Uterus (tissue), 4 donors: ENCODE measurements around the gene LRBA. TPM values are rescaled to one million over a fixed set of nuclear protein-coding genes. Genes with fewer than 3 reads are reported as not detected.
"Not testable (repeated sequence)": the region's sequence is repeated elsewhere in the genome, so short reads cannot be mapped to it uniquely, and the experiment has no call there.

ENCODE experiments used
- DNase-seq, 2 donors: peaks; one replicate each; pipeline ENCODE4 v3.0.0-alpha.2; 2019 to 2020
- H3K27ac ChIP-seq, 2 donors: fragments of 200-600 bp; sonication (generic); 1 replicate in 1 of 2; 2 replicates in 1 of 2; pipeline ENCODE4 v1.5.1; 2016 to 2018
- H3K27me3 ChIP-seq, 2 donors: fragments of 200-600 bp; sonication (generic); one replicate each; pipeline ENCODE4 v1.5.1; 2018 to 2019; ENCODE audit warnings: control low read depth in 1 of 2
- H3K36me3 ChIP-seq, 2 donors: fragments of 200-600 bp; sonication (generic); one replicate each; pipeline ENCODE4 v1.5.1; 2019; ENCODE audit warnings: control low read depth in 1 of 2
- H3K4me1 ChIP-seq, 2 donors: fragments of 200-600 bp; sonication (generic); one replicate each; pipeline ENCODE4 v1.5.1; 2018 to 2019; ENCODE audit warnings: control low read depth in 1 of 2
- H3K4me3 ChIP-seq, 2 donors: fragments of 200-600 bp; sonication (generic); 1 replicate in 1 of 2; 2 replicates in 1 of 2; pipeline ENCODE4 v1.5.1; 2018 to 2019; ENCODE audit warnings: mild to moderate bottlenecking in 1 of 2
- H3K9me3 ChIP-seq, 2 donors: fragments of 200-600 bp; sonication (generic); one replicate each; pipeline ENCODE4 v1.5.1; 2019; ENCODE audit warnings: control low read depth in 1 of 2
- POLR2A ChIP-seq, 2 donors: fragments of 450-650 bp; IDR thresholded peaks; one replicate each; pipeline ENCODE4 v1.6.1; 2016; ENCODE audit warnings: antibody characterized with exemption in 2 of 2, mild to moderate bottlenecking in 1 of 2, moderate library complexity in 1 of 2
- intact Hi-C: fragments of 100-400 bp; cut with DNase I; formaldehyde crosslinking; loops from one replicate; pipeline ENCODE4 v1.15.1; 2023; ENCODE audit warnings: low total_unique reads
- total RNA-seq, 4 donors: library from RNA; depleted of rRNA in 3 of 4; stranded (reverse); fragments of >200 nt in 3 of 4; gene quantifications; one replicate each; pipeline versions ENCODE4 v1.1.0 to v1.2.4, GENCODE V29; 2014 to 2023
- TF ChIP-seq, protein P1 (sequence below), 4 experiments: fragments of 200-600 bp in 2 of 4; fragments of 450-650 bp in 2 of 4; sonication (generic) in 2 of 4; IDR thresholded peaks; one replicate each; pipeline ENCODE4 v1.5.1; 2016 to 2019; ENCODE audit warnings: antibody characterized with exemption in 4 of 4, mild to moderate bottlenecking in 2 of 4, moderate library complexity in 1 of 4
- donor health status: DM: yes; HTN: yes; CAD: no.

The LRBA gene
- total RNA-seq, 4 donors from 2014 or later: 32.0 to 126 (median 41.7) TPM

- Histone ChIP-seq H3K27me3 (no peaks in the 10 kb centered on the region), H3K4me1 (no peaks in the 10 kb centered on the region), H3K27ac (no peak overlapping the region), H3K9me3 (no peaks in the 10 kb centered on the region), H3K4me3 (no peak overlapping the region), H3K36me3 (no peaks in the 10 kb centered on the region)
- intact Hi-C loops: no loop called here
- DNase-seq: no peak
- TF ChIP-seq, protein P1, sequence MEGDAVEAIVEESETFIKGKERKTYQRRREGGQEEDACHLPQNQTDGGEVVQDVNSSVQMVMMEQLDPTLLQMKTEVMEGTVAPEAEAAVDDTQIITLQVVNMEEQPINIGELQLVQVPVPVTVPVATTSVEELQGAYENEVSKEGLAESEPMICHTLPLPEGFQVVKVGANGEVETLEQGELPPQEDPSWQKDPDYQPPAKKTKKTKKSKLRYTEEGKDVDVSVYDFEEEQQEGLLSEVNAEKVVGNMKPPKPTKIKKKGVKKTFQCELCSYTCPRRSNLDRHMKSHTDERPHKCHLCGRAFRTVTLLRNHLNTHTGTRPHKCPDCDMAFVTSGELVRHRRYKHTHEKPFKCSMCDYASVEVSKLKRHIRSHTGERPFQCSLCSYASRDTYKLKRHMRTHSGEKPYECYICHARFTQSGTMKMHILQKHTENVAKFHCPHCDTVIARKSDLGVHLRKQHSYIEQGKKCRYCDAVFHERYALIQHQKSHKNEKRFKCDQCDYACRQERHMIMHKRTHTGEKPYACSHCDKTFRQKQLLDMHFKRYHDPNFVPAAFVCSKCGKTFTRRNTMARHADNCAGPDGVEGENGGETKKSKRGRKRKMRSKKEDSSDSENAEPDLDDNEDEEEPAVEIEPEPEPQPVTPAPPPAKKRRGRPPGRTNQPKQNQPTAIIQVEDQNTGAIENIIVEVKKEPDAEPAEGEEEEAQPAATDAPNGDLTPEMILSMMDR (IDR thresholded peaks at IDR 0.05): no peak
- TF ChIP-seq POLR2A (IDR thresholded peaks at IDR 0.05): no peak
Measured at GRCh38 chr4:150750824-150751223, 264.3 kb downstream of the LRBA start.

DNA sequence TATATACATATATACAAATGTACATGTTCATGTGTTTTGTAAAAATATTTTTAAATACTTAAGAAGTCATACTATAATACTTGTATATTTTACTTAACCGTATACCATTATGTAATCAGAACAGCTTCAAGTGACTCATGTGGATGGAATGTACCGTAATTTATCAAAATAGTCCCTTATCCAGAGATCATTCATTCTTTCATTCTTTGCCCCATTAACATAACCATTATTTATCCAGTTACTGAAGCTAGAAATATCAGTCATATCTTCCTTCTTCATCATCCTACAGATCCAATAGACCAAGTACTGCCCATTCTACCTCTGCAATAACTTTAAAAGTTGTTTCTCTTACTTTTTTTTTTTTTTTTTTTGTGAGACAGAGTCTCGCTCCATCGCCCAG lies 268.9 kb downstream of the LRBA start:
- intact Hi-C loops: no loop called here
- Histone ChIP-seq H3K27me3 (no peaks in the 10 kb centered on the region), H3K4me3 (no peak overlapping the region), H3K27ac (no peak overlapping the region), H3K36me3 (no peaks in the 10 kb centered on the region), H3K4me1 (no peaks in the 10 kb centered on the region), H3K9me3 (no peaks in the 10 kb centered on the region)
- DNase-seq: no peak
- TF ChIP-seq, protein P1 (IDR thresholded peaks at IDR 0.05): no peak
- TF ChIP-seq POLR2A (IDR thresholded peaks at IDR 0.05): no peak

DNA sequence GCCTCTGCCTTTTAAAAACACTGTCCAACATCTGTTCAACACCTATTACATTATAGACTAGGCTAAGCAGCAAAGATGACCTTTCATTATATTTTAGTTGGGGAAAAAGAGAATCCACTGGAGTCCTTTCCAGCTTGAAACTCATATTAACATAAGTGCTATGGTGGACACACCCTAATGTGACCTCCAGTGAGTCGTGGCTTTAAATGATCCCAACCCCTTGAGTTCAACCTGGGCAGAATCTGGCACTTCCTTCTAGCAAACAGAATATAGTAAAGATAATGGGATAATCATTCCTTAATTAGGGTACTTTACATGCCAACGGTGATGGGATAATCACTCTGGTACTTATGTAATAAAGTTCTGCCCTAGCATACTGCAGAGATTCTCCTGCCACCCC lies 270.5 kb downstream of the LRBA start:
- DNase-seq: no peak
- H3K4me1 ChIP-seq: no peaks in the 10 kb centered on the region
- TF ChIP-seq POLR2A (IDR thresholded peaks at IDR 0.05): no peak
- TF ChIP-seq, protein P1 (IDR thresholded peaks at IDR 0.05): no peak
- no peaks in the 10 kb centered on the region for H3K9me3 ChIP-seq
- H3K27me3 ChIP-seq: no peaks in the 10 kb centered on the region
- H3K27ac ChIP-seq: no peak overlapping the region
- intact Hi-C loops: no loop called here
- H3K36me3 ChIP-seq: no peaks in the 10 kb centered on the region
- H3K4me3 ChIP-seq: no peak overlapping the region

- Histone ChIP-seq H3K27ac (no peak overlapping the region), H3K27me3 (no peaks in the 10 kb centered on the region), H3K36me3 (peaks cover 0 to 3% of the 10 kb centered on the region in 2 donors), H3K4me3 (no peak overlapping the region), H3K4me1 (no peaks in the 10 kb centered on the region), H3K9me3 (no peaks in the 10 kb centered on the region)
- intact Hi-C loops: no loop called here
- DNase-seq: no peak
- TF ChIP-seq POLR2A (IDR thresholded peaks at IDR 0.05): no peak
- TF ChIP-seq, protein P1 (IDR thresholded peaks at IDR 0.05): no peak
Measured at GRCh38 chr4:150743564-150744342, 271.3 kb downstream of the LRBA start.

- H3K36me3 ChIP-seq, intact Hi-C loops, H3K4me3 ChIP-seq, DNase-seq, H3K9me3 ChIP-seq, H3K4me1 ChIP-seq, H3K27me3 ChIP-seq, H3K27ac ChIP-seq: not testable (repeated sequence)
Measured at GRCh38 chr4:150742930-150743329, 272.2 kb downstream of the LRBA start.
